Brain microvascular endothelial cell (primary cell): ENCODE data around the gene PPY.

Source experiments
- DNase-seq: peaks from one replicate; pipeline ENCODE4 v3.0.0-alpha.2; 2020
- H3K27ac ChIP-seq: fragments of 250-450 bp; sonication (Bioruptor Pico); 2 replicates; pipeline ENCODE4 v1.5.1; 2020; ENCODE audit warnings: mild to moderate bottlenecking, moderate library complexity
- H3K27me3 ChIP-seq: fragments of 250-450 bp; sonication (Bioruptor Pico); replicated peaks from 2 replicates; pipeline ENCODE4 v1.5.1; 2020; ENCODE audit warnings: mild to moderate bottlenecking
- H3K36me3 ChIP-seq: fragments of 250-450 bp; sonication (Bioruptor Pico); replicated peaks from 2 replicates; pipeline ENCODE4 v1.5.1; 2020; ENCODE audit warnings: mild to moderate bottlenecking
- H3K4me3 ChIP-seq: 2 replicates; pipeline ENCODE4 v1.5.1; 2011; ENCODE audit warnings: low read depth, mild to moderate bottlenecking, control low read depth, low read length, moderate library complexity
- in situ Hi-C: cut with HindIII; loops from 2 replicates; pipeline ENCODE4 v1.10.0; 2017; ENCODE audit warnings: low sequenced_read_pairs, low pct_ligation_motif_present
- TF ChIP-seq, protein P1 (sequence below): IDR thresholded peaks from 2 replicates; pipeline ENCODE4 v1.5.1; 2011; ENCODE audit warnings: low read depth, mild to moderate bottlenecking, moderate library complexity, low read length, control low read depth, inconsistent platforms; ENCODE audit errors: missing control alignments

PPY gene

DNA sequence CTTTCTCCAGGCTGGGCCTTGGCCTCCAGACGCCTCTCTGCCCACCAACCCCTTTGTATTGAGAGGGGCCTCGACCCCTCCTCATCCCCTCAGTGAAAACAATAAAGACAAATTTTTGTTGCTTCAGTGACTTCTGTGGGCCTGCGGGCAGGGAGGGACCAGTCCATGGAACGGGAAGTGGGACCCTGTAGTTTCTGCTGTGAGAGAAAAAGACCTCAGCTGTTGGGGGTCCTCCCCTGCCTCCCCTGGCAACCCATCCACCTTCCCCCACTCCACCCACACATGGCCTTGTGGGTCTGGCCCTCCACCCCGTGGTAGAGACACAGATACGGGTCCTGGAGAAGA is 3.5 kb downstream of the PPY start:
- DNase-seq, result no peak
- no peak overlapping the region for H3K27ac ChIP-seq
- H3K27me3 ChIP-seq, result no peaks in the 10 kb centered on the region
- TF ChIP-seq, protein P1, sequence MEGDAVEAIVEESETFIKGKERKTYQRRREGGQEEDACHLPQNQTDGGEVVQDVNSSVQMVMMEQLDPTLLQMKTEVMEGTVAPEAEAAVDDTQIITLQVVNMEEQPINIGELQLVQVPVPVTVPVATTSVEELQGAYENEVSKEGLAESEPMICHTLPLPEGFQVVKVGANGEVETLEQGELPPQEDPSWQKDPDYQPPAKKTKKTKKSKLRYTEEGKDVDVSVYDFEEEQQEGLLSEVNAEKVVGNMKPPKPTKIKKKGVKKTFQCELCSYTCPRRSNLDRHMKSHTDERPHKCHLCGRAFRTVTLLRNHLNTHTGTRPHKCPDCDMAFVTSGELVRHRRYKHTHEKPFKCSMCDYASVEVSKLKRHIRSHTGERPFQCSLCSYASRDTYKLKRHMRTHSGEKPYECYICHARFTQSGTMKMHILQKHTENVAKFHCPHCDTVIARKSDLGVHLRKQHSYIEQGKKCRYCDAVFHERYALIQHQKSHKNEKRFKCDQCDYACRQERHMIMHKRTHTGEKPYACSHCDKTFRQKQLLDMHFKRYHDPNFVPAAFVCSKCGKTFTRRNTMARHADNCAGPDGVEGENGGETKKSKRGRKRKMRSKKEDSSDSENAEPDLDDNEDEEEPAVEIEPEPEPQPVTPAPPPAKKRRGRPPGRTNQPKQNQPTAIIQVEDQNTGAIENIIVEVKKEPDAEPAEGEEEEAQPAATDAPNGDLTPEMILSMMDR, result no peak
- in situ Hi-C loops, result no loop called here
- H3K4me3 ChIP-seq, result no peak overlapping the region
- H3K36me3 ChIP-seq, result no peaks in the 10 kb centered on the region

DNA sequence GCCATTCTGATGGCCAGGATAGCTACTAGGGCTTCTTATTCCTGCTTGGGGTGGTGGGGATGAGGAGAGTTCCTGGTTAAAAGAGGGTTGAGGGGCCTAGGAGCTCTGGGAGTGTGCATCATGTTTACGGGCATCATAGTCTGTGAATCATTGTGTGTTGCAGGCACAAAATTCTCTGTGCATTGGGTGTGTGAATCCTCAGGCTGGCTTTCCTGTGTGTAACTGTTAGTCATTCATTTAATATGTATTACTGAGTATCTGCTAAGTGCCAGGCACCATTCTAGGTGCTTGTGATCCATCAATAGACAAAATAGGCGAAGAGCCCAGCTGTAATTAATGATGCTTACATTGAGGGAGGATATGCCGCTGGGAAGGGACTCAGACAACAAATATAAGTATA is 5.8 kb downstream of the PPY start:
- Histone ChIP-seq H3K36me3 (no peaks in the 10 kb centered on the region), H3K27me3 (no peaks in the 10 kb centered on the region), H3K27ac (no peak overlapping the region), H3K4me3 (no peak overlapping the region)
- in situ Hi-C loops, result no loop called here
- TF ChIP-seq, protein P1, result no peak
- DNase-seq, result no peak

DNA sequence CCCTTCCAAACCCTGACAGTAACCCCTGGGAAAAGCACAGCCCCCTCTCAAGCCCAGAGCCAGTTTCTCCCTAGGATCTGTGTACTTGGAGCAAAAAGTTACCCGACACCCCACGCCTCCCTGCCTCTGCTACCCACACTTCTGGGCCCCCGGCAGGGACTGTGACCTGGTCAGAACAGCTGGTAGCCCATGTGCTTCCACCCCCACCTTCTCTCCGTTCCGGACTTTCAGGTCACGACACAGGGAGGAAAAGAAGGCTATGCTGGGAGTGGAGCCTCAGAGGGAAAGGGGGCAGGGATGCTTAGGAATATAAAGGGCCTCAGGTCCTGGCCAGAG is 6.4 kb downstream of the PPY start:
- no peak overlapping the region for H3K4me3 ChIP-seq
- no peak for DNase-seq
- H3K36me3 ChIP-seq, result no peaks in the 10 kb centered on the region
- no peak overlapping the region for H3K27ac ChIP-seq
- TF ChIP-seq, protein P1, result no peak
- in situ Hi-C loops, result no loop called here
- H3K27me3 ChIP-seq, result no peaks in the 10 kb centered on the region

DNA sequence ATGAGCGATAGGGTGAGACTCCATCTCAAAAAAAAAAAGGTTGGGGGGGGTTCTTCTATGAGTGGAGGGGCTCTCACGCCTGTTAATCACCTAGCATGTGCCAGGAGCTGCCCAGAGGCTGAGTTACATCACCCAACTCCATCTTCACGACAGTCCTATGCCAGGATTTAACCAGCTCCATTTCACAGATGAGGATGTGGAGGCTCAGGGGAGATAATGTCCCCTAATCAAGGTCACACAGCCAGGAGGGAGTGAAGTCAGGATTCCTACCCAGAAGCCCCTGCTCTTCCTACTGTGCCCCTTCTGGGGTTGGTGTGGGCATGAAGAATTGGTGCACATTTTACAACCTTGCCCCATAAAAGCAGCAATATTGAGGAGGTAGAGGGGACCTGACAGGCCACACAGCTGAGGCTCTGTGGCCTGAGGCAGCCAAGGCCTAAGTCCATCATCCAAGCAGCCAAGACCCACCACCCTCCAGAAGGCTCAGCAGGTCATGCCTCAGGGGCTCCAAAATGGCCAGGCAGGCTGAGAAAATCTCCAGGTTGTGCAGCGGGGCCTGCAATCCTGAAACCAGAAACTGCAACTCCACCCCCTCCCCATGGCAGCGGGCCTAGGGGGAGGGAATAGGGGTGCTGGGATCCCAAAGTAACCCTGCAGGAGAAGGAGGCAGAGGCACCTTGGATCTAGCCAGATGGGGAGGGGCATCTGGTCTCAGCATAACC is 6.9 kb downstream of the PPY start:
- no peaks in the 10 kb centered on the region for H3K27me3 ChIP-seq
- H3K4me3 ChIP-seq, result no peak overlapping the region
- no peaks in the 10 kb centered on the region for H3K36me3 ChIP-seq
- H3K27ac ChIP-seq, result no peak overlapping the region
- TF ChIP-seq, protein P1, result no peak
- no peak for DNase-seq
- in situ Hi-C loops, result no loop called here

DNA sequence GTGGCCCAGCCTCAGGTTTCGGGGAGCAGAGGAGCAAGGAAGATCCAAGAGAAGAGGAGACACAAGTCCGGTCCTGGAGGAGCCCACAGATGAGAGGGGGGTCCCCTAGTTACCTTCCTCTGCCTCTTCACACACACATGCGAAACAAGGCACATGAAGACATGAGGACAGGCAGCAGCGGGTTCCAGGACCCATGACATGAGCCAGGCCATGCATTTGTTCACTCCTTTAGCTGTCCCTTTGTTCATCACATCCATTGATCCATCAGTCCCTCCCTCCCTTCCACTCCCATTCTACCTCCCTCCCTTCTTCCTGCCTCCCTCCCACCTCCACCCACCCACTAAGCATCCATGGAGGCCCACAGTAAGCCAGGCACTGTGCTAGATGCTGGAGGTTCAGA is 9.4 kb downstream of the PPY start:
- DNase-seq, result no peak
- in situ Hi-C loops, result no loop called here
- peaks cover 2% of the 10 kb centered on the region for H3K27me3 ChIP-seq
- H3K4me3 ChIP-seq, result no peak overlapping the region
- TF ChIP-seq, protein P1, result no peak
- no peaks in the 10 kb centered on the region for H3K36me3 ChIP-seq
- no peak overlapping the region for H3K27ac ChIP-seq

DNA sequence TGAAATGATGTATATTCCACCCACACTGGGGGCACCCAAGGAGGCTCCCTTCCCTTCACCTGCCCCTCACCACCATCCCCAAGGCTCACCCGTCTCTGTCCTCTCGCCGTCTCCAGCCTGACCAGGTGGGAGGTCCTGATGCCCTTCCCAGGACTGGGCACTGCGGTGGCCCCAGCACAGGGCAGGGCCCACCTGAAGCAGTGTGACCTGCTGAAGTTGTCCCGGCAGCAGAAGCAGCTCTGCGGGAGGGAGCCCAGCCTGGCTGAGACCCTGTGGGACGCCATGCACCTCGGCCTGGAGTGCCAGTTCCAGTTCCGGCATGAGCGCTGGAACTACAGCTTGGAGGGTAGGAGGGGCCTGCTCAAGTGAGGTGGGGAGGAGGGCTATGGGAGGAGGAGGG is 9.9 kb downstream of the PPY start:
- Histone ChIP-seq H3K36me3 (no peaks in the 10 kb centered on the region), H3K4me3 (no peak overlapping the region), H3K27ac (no peak overlapping the region), H3K27me3 (peaks cover 2% of the 10 kb centered on the region)
- TF ChIP-seq, protein P1, result no peak
- DNase-seq, result no peak
- in situ Hi-C loops, result no loop called here
